WTC11 (cell line): ENCODE data around the gene CCNB2. TPM values are rescaled to one million over a fixed set of nuclear protein-coding genes. Genes with fewer than 3 reads are reported as not detected.

ENCODE experiments used
- ATAC-seq: fragments of 200-7000 bp; cut with Tn5 transposase; 2 replicates; pipeline ENCODE4 v1.10.0; 2021; ENCODE audit warnings: mild to moderate bottlenecking, moderate library complexity
- CTCF ChIA-PET: fragments of 300-600 bp; sonication (Branson Sonifier 250); formaldehyde crosslinking; loops from one replicate; lab custom pipeline; 2021; ENCODE audit warnings: antibody characterized with exemption; lab: Charles Lee
- POLR2A ChIA-PET: fragments of 350-600 bp; sonication (Branson Sonifier 250); formaldehyde crosslinking; loops from one replicate; lab custom pipeline; 2021; ENCODE audit warnings: antibody characterized with exemption; lab: Charles Lee
- DNase-seq: peaks from one replicate; pipeline ENCODE4 v3.0.0; 2021; ENCODE audit warnings: low spot score
- H3K27ac Mint-ChIP-seq: 2 replicates; pipeline ENCODE4 v1.8.0; 2021; ENCODE audit warnings: mixed read lengths
- H3K27me3 Mint-ChIP-seq: 2 replicates; pipeline ENCODE4 v1.8.0; 2021; ENCODE audit warnings: low read depth, mild to moderate bottlenecking, moderate library complexity, mixed read lengths
- H3K36me3 Mint-ChIP-seq: 2 replicates; pipeline ENCODE4 v1.8.0; 2021; ENCODE audit warnings: mixed read lengths
- H3K4me1 Mint-ChIP-seq: 2 replicates; pipeline ENCODE4 v1.8.0; 2022; ENCODE audit warnings: mixed read lengths
- H3K4me3 Mint-ChIP-seq: 2 replicates; pipeline ENCODE4 v1.8.0; 2021; ENCODE audit warnings: mild to moderate bottlenecking, moderate library complexity, mixed read lengths
- H3K9me3 Mint-ChIP-seq: 2 replicates; pipeline ENCODE4 v1.8.0; 2021; ENCODE audit warnings: mixed read lengths
- ATF3 ChIP-seq: sonication (generic); formaldehyde crosslinking; conservative IDR thresholded peaks from 2 replicates; pipeline ENCODE4 v1.8.1; 2022; ENCODE audit warnings: mild to moderate bottlenecking, missing genetic modification reagents
- CTCF ChIP-seq: fragments of 200-600 bp; IDR thresholded peaks from 2 replicates; pipeline ENCODE4 v1.8.0; 2022; ENCODE audit warnings: antibody characterized with exemption
- E2F1 ChIP-seq: sonication (generic); formaldehyde crosslinking; IDR thresholded peaks from 2 replicates; pipeline ENCODE4 v1.8.0; 2022; ENCODE audit warnings: mild to moderate bottlenecking, missing genetic modification reagents
- E2F5 ChIP-seq: sonication (generic); formaldehyde crosslinking; IDR thresholded peaks from 2 replicates; pipeline ENCODE4 v1.8.1; 2022; ENCODE audit warnings: mild to moderate bottlenecking, moderate library complexity, missing genetic modification reagents
- GTF2I ChIP-seq: fragments of 250-450 bp; sonication (Bioruptor Pico); conservative IDR thresholded peaks from 2 replicates; pipeline ENCODE4 v1.4.0; 2021; ENCODE audit warnings: mild to moderate bottlenecking
- HMGA2 ChIP-seq: fragments of 250-450 bp; sonication (Bioruptor Pico); IDR thresholded peaks from 2 replicates; pipeline ENCODE4 v1.4.0; 2021; ENCODE audit warnings: mild to moderate bottlenecking, moderate library complexity
- IRF2 ChIP-seq: sonication (generic); formaldehyde crosslinking; IDR thresholded peaks from 2 replicates; pipeline ENCODE4 v1.8.0; 2022; ENCODE audit warnings: low read depth, missing genetic modification reagents, borderline replicate concordance
- NFE2L1 ChIP-seq: sonication (generic); formaldehyde crosslinking; IDR thresholded peaks from 2 replicates; pipeline ENCODE4 v1.8.1; 2023; ENCODE audit warnings: missing genetic modification reagents
- NR1H2 ChIP-seq: sonication (generic); formaldehyde crosslinking; IDR thresholded peaks from 2 replicates; pipeline ENCODE4 v1.9.0; 2021; ENCODE audit warnings: mild to moderate bottlenecking, moderate library complexity, missing genetic modification reagents
- NR3C1 ChIP-seq: sonication (generic); formaldehyde crosslinking; conservative IDR thresholded peaks from 2 replicates; pipeline ENCODE4 v1.8.1; 2023; ENCODE audit warnings: low read depth, mild to moderate bottlenecking, missing genetic modification reagents
- PRRX2 ChIP-seq: fragments of 250-450 bp; sonication (Bioruptor Pico); IDR thresholded peaks from 2 replicates; pipeline ENCODE4 v1.8.0; 2021; ENCODE audit warnings: mild to moderate bottlenecking
- SMAD3 ChIP-seq: sonication (generic); formaldehyde crosslinking; IDR thresholded peaks from 2 replicates; pipeline ENCODE4 v1.8.0; 2022; ENCODE audit warnings: missing genetic modification reagents, mild to moderate bottlenecking, borderline replicate concordance
- ZBTB21 ChIP-seq: sonication (generic); formaldehyde crosslinking; IDR thresholded peaks from 2 replicates; pipeline ENCODE4 v1.8.1; 2023; ENCODE audit warnings: mild to moderate bottlenecking, missing genetic modification reagents, borderline replicate concordance
- ZNF425 ChIP-seq: fragments of 250-450 bp; sonication (Bioruptor Pico); conservative IDR thresholded peaks from 2 replicates; pipeline ENCODE4 v1.9.0; 2021; ENCODE audit warnings: mild to moderate bottlenecking
- ZNF532 ChIP-seq: fragments of 250-450 bp; sonication (Bioruptor Pico); IDR thresholded peaks from 2 replicates; pipeline ENCODE4 v1.9.0; 2021; ENCODE audit warnings: mild to moderate bottlenecking, borderline replicate concordance
- total RNA-seq: library from RNA; stranded (reverse); gene quantifications from 3 replicates; pipeline ENCODE4 v1.2.3, GENCODE V29; 2021

CCNB2 gene
- total RNA-seq, 1 experiment from 2014 or later: 93.3 TPM

GRCh38 chr15:59155431-59155830 lies 50.5 kb downstream of the CCNB2 start:
- CTCF ChIA-PET: no interaction called here
- Mint-ChIP-seq H3K27ac (no peak overlapping the region), H3K27me3 (no peaks in the 10 kb centered on the region), H3K36me3 (peaks cover 63% of the 10 kb centered on the region), H3K4me1 (no peaks in the 10 kb centered on the region), H3K4me3 (no peak overlapping the region), H3K9me3 (no peaks in the 10 kb centered on the region)
- DNase-seq (no peak), ATAC-seq (no peak)
- TF ChIP-seq CTCF: no peak
- no peak for TF ChIP-seq E2F5 (CRISPR knock-in tag)
- TF ChIP-seq NR3C1 (CRISPR knock-in tag): no peak
- no peak for TF ChIP-seq NR1H2 (CRISPR knock-in tag)
- POLR2A ChIA-PET: no interaction called here

GRCh38 chr15:59157396-59157795 lies 52.5 kb downstream of the CCNB2 start:
- Mint-ChIP-seq H3K4me3 (no peak overlapping the region), H3K9me3 (no peaks in the 10 kb centered on the region), H3K4me1 (0 out of 2 replicates have a peak, but pooled peaks cover 3% of the 10 kb centered on the region), H3K36me3 (peaks cover 57% of the 10 kb centered on the region), H3K27ac (no peak overlapping the region), H3K27me3 (no peaks in the 10 kb centered on the region)
- DNase-seq (no peak), ATAC-seq (no peak)
- POLR2A ChIA-PET: no interaction called here
- no peak for TF ChIP-seq ZNF425 (CRISPR knock-in tag)
- no peak for TF ChIP-seq IRF2 (CRISPR knock-in tag)
- no peak for TF ChIP-seq CTCF
- TF ChIP-seq ATF3 (CRISPR knock-in tag): no peak
- no peak for TF ChIP-seq SMAD3 (CRISPR knock-in tag)
- TF ChIP-seq GTF2I (CRISPR knock-in tag): no peak
- no peak for TF ChIP-seq NFE2L1 (CRISPR knock-in tag)
- TF ChIP-seq ZNF532: no peak
- no peak for TF ChIP-seq HMGA2
- TF ChIP-seq E2F1 (CRISPR knock-in tag): no peak
- no peak for TF ChIP-seq PRRX2
- no peak for TF ChIP-seq ZBTB21
- CTCF ChIA-PET: interaction anchor here (1.2 kb wide), 1 partner anchor 177 kb away, joined by 4 read pairs; no protein-coding TSS in a partner anchor
